Stimulated activated CD8-positive, alpha-beta memory T cell treated with anti-CD3 and anti-CD28 coated beads, Interleukin-7, amount 100 ng/mL, for 48 hours (primary cell): ENCODE measurements around the gene FAM117A.
"Not testable (repeated sequence)": the region's sequence is repeated elsewhere in the genome, so short reads cannot be mapped to it uniquely, and the experiment has no call there.

Source experiments
- DNase-seq, 2 donors: peaks; one replicate each; pipeline ENCODE4 v3.0.0-alpha.2; 2020; ENCODE audit warnings: low read depth in 1 of 2; ENCODE audit errors: extremely low read depth in 1 of 2

The FAM117A gene

DNA sequence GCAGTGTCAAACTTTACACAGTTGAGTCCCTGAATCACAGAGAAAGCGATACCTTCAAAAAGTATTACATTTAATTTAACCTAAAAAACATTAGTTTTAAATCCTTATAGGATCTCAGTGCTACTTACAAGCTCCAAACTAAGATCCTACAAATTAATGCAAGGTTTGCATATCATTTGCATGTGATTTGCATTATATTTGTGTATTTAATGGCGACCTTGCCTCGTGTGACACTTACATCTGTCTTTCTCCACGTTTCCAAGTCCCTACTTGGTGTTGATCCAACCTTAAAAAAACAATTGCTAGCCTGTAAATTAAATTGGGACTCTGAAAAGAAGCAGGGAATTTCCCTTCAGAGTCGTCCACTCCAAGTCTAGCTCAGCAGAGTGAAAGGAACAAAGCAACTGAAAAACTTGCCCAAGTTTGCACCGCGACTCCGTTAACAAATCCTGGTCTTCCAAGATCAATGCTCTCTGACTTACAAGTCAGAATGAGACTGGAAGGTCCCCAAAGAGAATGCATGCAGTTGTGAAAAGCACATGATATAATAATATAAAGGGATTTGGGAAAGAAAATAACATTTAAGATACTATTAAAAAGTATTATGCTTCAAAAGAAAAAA is 739 bp upstream of the FAM117A start:
- no peak for DNase-seq

DNA sequence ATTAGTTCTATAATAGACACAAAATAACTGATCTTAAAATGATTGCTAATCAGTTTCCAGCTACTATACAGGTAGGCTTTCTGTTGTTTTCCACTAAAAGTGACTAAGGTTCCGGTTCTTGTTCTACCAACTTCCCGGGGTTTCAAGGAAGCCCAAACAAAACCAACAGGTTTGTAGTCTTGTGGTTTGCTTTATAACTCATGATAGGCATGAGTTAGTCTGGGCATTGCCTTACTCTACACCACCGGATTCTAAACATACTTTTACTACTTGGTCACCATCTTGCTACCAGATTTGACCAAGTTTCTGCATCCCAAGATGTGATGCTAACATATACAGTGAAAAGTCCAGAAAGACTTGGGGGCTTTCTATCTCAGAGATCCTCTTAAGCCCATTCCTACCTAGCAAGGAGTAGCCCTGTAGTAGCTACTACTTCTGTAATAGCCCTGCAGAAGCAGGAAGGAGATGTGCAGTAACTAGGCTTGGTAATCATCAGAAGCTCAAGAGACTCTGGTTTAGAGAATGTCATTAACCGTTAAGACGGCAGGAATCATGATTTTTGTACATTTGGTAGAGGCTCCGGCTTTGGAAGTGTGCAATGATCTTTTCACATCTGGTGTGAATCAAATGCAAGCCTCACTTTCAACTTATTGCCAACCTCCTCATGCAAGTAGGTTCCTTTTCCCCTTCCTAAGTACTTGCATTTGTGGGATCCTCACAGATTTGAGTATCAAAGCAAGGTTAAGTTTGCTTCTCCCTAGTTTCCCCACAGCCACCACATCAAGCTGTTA is 1.6 kb downstream of the FAM117A start:
- no peak for DNase-seq

DNA sequence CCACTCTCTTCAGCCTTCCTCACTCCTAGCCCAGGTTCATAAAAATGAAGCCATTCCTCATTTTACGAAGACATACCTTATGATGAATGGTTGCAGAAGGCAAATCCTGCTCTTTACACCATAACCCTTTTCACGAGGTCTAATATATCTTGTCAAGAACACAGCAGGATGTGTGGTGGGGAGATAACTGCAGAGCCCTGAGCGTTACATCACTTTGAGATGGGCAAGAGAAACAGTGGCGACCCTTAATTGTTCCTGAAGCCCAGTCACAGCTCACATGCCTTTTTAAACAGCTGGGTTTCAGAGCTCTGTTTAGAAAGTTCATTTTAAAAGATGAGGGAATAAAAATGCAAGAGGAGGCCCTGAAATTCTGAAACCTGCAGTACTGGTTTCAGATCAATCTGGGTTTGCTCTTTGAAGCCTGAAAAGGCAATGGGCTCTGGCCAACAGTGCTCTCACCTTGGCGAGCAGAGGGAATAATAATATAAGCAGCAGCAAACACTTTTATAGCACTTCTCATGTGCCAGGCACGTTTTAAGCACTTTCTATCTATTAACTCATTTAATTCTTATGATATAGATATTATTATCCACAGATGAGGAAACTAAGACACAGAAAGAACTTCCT is 2.9 kb downstream of the FAM117A start:
- no peak for DNase-seq

DNA sequence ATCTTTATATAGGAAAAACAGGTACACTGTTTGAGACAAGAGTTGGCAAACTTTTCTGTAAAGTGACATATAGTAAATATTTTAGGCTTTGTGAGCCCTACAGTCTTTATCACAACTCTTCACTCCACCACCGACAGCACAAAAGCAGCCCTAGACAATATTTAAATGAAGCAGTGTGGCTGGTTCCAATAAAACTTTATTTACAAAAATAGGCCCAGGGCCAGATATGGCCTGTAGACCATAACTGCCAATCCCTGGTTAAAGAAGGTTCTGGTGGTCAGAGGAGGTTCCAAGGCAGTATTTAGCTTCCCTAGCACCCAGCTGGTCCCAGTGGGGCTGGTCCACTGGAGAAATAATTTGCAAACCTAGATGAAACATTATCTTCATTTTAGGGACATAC is 3.6 kb downstream of the FAM117A start:
- no peak for DNase-seq

DNA sequence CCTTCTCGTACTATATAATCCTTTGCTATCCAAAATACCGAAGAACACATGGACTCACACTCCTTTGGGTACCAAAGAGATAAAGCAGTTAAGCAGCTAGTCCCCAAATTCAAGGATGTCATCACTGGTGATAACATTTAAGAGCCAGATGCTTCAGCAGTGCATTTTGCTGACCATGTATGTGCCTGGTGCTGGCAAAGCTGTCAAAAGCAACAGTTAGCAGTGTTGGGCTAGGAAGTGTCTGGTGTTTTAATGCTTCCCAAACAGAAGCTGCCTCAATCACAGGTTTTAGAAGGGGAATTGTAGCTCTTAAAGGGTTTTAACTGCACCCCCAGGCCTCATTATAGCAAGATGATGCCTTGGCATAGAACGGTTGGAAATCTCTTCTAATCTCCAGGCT is 4.7 kb downstream of the FAM117A start:
- DNase-seq, result no peak

DNA sequence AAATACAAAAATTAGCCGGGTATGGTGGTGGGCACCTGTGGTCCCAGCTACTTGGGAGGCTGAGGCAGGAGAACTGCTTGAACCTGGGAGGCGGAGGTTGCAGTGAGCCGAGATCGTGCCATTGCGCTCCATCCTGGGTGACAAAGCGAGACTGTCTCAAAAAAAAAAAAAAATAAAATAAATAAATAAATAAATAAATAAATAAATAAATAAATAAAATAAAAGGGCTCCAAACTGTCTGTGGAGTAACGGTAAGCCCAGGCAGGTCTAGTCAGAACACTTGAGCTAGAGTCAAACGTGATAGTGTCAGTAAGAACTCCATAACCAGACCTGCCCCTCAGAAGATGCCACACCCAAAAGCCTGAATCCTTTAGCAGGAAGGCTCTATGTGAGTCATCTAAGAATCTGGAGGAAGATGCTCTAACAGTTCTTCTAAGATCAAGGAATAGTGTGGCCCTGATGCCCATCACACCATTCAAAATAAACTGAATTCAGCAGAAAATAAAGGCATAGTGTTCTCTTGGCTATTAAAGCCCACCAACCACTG is 5.4 kb downstream of the FAM117A start:
- not testable (repeated sequence) for DNase-seq

DNA sequence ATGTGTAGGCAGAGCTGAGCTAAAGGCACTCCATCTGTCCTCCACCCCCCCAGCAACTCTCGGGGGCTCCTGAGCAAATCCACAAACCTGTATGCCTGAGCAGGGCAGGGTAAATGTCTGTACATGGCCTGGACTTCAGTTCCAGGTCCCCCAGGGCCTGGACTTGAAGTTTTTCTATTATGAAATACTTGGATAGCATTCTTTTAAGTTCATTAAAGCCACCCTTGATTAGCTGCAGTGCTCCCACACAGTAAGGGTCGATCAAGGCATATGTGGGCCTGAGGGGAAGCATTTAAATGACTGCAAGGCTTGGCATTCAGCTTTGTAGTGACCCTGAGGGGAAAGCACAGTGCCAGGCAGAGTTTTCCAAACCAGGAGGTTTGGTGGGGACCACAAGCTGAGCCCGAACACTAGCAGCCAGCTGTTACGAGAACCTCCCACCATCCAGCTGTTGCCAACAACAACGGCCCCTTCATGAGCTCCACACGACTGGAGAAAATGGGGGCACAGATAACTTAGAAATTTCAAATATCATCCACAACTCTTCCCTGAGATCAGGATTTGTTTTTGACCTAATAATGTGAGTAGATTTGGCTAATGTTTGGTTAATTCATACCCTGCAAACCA is 6.7 kb downstream of the FAM117A start:
- DNase-seq, result no peak

DNA sequence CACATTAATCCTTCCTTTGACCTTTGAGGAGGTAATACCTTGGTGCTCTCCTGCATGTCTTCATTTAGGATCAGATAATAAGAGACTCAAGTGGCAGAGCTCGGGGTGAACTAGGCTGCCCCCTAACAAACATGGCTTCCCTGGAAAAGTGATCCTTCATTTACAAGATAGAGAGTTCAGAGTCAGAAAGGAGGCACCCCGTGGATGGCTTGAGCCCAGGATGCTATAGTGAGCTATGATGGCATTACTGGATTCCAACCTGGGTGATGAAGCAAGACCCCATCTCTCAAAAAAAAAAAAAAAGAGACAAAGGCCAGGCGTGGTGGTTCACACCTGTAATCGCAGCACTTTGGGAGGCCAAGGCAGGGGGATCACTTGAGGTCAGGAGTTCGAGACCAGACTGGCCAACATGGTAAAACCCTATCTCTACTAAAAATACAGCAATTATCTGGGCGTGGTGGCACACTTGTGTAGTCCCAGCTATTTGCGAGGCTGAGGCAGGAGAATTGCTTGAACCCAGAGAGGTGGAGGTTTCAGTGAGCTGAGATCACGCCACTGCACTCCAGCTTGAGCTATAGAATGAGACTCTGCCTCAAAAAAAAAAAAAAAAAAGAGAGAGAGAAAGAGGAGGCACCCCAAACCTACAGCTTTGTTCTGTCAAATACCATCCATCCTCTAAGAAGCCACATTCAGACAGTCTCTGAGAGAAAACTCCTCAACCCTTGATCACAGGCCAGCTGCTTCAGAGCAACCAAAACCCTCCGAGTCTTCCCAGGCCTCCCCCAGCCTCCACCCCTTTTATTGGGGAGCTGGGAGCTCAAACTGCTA is 7.4 kb downstream of the FAM117A start:
- no peak for DNase-seq

DNA sequence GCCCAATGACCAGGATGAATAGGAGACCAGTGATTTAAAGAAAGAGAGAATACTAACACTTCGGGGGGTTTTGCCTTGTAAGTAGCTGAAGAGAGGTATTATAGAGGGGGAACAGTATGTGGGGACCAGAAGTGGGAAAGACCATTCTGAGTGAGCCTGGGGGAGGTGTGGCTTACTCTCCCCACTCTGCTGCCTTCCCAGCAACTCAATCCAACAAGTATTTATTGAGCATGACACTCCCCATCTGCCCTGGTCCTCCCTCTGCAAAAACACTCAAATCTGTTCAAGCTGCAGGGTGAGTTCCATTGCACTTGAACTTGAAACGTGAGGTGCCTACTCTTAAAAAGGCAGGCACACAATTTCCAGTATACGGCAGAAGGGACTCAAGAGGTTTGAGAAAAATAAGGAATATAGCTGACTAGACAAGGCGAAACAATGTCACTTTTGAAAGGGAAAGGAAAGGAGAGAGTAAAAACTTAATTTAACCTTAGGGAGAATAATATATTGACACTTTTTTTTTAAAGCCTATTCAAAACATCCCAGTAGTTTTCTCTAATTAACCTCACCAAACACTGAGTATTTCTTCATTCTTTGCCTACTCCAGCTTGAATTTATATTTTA is 8.2 kb downstream of the FAM117A start:
- no peak for DNase-seq

DNA sequence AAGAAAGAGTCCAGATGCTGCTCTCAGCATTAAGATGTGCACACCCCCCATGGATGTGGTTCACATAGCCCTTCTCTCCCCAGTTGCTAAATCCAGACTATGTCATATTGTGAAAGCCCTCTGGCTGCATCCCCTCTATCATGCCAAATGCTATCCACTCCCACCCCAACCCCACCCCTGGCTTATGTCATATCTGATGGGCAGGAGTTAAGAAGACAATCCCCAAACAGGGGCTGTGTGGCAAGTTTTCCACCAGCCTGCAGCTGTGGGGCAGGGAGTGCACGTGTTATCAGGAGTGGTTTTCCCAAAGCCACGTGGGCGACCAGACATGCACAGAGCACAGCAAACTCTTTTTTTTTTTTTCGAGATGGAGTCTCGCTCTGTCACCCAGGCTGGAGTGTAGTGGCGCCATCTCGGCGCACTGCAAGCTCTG is 10.0 kb downstream of the FAM117A start:
- no peak for DNase-seq

DNA sequence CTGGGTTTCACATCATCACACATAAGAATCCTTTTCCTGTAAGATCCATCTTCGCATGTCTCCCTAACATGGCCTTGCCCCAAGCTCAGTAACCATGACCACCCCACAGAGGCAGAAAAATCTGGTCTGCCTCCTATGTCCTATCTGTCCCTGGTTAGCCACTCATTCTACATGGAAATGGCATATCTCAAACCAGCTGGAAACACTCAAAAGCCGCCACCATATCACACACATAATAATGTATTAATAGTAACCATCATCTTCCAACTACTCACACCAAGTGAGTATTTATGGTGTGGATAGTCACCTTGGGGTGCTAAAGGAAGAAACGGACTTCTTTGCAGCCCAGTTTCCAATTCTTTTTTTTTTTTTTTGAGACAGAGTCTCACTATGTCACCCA is 11.4 kb downstream of the FAM117A start:
- DNase-seq, result no peak

DNA sequence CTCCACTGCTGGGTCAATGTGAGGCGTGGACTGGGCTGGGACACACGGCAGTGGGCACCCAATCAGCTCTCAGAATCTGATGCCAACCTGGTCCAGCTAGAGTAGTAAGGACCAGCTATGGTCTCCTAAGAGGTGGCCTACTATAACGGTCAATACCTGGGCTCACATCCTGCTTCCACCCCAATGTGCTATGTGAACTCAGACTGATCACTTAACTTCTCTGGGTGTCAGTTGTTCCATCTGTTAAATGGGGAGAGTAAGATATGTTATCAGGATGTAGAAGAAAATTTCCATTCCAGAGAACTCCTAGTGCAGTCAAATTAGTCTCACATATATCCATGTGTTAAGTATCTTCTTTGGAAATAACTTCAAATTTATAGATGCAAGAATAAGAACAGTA is 14.2 kb downstream of the FAM117A start:
- no peak for DNase-seq

DNA sequence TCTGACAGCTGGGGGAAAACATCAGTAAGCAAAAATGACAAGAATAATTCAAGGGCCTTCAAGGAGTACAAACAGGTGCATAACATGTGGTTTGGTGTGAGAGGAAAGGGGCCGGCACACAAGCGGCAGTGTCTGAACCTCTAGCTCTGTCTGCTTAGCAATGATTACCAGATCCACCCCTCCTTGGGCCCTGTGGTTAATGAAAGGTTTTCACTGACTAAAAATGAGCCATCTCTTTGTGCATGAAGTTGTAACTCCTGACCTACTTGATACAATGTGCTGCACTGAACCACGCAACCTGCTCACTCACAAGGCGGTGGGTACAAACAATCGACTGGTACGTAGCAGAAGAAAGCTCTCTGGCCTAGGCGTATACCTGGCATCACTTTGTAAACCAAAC is 15.1 kb downstream of the FAM117A start:
- DNase-seq, result peak; percentile 39 to 52

DNA sequence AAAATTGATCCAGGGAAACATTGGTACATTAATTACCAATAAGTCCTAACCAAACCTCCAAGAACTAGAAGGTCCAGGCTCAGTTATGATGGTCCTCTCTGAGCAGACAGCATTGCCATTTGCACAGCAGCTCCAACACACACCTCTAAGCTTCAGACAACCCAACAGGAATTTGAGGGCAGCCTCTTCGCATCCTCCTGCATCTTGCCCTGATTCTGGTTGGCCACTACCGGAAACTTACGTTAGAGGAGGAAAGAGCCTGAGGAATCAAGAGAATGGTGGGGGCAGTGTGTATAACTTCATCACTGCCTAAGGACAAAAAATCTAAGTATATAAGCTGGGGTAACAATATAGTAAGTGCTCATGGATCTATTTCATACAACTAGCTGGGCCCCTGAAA is 15.7 kb downstream of the FAM117A start:
- no peak for DNase-seq

DNA sequence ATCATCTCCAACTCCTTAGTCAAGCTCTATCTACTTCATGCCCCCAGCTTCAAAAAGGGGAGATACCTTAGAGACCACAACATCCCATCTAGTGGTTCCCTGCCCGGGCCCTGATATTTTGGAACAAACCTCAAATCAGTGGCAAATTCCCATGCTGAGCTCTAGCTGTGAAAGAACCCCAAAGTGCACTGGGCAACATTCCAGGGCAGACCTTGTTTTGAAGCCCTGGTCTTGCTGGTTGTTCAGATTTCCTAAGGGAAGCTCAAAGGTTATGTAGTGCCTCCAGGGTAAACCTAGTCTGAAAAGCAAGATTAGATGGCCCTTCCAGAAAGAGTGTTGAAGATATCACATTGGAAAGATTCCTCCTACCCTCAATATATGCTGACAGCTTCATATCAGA is 16.3 kb downstream of the FAM117A start:
- no peak for DNase-seq

DNA sequence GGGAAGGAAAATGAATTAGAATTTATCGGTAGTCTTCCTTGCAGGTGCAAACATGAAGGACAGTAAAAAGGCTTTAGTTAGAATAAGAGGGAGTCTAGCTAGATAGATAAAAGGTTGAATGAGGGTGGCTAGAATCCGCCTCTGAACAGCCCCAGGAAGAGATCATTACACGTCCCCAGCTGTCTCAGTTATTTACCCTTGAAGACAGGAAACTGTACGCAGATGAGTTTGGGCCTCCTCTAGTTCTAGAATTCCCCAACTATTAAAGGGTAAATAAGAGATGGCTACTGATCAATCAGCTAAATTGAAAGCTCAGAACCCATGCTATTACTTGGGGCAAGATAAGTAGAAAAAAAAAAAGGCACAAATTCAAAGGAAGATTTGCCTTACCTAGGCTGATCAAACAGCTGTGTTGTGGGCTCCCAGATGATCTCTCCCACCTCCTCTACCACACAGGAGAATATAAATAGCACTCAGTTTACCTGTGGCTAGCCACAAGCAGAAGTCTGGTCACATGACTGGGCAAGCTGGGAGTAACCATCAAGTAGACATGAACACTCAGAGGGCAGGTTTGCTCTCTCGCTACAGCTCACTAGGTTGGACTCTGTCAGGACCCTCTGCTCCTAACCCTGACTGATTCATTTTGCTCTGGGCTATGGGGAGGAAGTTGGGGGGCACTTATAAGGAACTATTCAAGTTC is 17.0 kb downstream of the FAM117A start:
- no peak for DNase-seq

DNA sequence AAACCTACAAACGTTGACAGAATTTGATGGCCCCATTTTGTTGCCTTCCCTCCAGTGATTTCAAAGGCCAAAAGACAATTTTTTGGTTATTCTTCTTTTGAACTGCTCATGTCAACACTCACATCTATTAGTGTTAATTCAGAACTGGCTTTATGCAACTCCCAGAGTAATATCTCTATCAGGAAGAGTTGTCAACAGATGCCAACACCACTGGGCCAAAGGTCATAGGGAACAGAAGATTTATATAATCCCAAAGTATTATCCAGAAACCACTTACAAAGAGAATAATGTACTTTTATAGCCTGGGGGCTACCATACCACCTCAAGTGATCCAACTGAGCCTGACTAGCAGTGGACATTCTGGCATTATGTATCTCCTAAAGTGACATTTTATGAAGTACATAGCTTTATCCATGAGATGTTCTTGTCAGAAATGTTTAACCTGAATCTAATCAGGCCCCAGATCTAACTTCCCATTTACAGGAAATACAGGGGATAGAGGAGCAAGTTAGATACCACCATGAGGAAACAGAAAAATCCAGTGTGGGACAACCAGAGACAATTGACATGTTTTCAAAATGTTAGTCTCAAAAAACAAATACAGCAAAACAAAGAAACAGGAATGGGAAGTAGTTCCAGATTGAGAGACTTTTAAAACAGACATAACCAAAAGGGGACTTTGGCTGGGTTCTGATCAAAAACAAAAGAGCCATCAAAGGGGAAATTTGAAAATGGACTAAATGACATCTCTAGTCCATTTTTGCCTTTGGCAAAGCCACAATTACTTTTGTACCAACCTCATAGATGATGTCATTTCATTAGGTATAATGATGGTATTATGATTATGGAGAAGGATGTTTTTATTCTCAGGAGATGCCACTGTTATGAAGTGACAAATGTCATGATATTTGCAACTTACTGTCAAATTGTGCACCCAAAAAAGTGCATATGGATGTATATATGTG is 18.5 kb downstream of the FAM117A start:
- DNase-seq, result no peak

DNA sequence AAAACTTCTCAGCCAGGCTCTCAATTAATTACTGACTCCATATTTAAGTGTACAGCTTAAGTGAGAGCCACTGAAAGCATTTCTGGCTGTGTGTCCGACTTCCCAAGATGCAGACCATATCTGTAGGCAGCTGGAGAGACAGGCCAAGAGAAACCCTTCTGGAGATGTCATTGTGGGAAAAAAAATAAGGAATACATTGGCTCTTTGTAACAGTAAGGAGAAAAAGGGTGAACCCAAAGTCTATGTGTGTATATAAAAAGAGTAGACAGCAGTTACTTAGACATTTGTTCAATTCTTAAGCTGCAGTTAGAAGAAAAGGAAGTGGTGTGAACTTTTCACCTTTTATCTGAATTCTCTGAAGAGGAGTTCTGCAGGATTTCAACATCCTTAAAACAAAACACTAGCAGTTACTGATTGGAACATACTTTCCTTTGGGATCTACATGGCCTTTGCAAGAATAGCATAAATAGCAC is 21.7 kb downstream of the FAM117A start:
- no peak for DNase-seq
